RPMI8226 (cell line): ENCODE results near the gene CDK15.
"Not testable (repeated sequence)": the region's sequence is repeated elsewhere in the genome, so short reads cannot be mapped to it uniquely, and the experiment has no call there.

Source experiments
- DNase-seq: peaks from one replicate; pipeline ENCODE4 v3.0.0-alpha.2; 2015

The CDK15 gene

DNA sequence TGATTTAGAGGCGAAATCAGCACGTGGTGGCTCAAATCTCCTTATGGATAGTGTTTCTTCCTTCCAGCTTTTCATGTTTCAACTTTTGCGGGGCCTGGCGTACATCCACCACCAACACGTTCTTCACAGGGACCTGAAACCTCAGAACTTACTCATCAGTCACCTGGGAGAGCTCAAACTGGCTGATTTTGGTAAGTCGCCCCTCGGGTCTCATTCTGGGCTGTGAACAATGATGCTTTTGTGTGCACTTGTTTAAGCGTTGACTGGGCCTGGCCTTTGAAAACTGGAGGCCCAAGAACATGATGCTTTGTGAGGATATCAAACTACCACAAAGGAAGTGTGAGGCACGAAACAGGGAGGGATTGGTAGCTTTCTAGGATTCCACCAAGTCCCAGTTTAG, 27.4 kb downstream of the CDK15 start:
- DNase-seq = no peak

DNA sequence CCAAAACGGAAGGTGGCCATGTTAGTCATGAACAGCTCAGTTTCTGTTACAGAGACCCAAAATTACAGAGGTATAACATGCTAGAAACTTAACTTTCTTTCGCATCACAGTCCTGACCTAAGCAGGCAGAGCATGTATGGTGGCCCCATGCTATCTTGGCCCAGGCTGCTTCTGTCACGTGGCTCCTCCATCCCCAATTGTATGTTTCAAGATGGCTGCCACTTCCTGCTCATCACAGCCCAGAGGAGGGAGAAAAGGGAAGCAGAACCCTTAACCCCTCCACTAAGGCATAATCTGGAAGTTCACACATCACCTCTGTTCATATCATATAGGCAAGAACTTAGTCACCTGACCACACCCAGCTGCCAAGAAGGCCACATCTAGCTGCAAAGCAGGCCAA, 28.7 kb downstream of the CDK15 start:
- DNase-seq = no peak

DNA sequence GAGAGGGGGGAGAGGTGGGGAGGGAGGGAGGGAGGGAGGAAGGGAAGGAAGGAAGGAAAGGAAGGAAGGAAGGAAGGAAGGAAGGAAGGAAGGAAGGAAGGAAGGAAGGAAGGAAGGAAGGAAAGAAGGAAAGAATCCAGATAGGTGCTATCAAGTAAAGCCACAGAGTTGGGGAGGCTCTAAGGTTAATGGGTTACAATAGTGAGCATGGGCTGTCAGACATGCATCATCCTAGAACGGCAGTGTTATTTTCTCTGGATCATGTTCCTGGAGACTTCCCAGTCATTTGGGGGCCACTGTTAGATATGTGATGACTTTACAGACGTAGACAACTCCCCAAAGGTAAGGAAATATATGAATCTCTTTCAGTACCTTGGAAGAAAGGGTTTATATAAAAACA, 31.1 kb downstream of the CDK15 start:
- no peak for DNase-seq

DNA sequence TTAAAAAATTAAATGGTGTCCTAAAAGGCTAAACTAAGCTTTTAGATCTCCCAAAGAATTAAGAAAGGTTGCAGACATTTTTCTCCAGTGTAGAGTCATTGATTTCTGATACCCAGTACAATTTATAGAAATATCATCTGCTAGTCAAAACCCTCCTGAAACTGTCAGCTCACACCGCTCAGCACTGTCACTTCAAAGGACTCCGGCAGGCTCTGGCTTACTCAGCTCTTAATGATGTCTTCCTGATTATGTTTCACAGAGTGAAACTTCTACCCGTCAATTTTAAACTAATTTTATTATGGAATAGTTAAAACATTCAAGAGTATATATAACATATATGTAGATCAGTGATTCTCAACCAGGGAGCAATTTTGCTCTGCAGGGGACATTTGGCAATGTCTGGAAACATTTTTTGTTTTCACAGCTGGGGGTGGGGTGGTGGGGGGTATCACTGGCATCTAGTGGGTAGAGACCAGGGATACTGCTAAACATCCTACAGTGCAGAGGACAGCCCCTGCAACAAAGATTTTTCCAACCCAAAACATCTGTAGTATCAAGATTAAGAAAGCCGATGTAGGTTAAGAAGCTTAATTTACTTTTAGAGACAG, 31.6 kb downstream of the CDK15 start:
- DNase-seq = no peak

DNA sequence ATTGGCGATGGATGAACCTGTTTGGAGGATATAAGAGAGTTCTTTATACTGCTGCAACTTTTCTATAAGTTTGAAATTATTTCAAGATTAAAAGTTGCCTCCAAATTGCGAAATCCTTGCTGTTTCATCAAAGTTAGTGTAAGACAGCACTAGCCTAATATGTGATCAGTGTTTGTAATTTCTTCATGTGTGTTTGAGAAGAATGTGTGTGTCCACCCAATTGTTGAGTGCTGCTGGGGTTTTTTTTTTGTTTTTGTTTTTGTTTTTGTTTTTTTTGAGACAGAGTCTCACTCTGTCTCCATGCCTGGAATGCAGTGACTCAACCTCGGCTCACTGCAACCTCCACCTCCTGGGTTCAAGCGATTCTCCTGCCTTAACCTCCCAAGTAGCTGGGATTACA, 33.4 kb downstream of the CDK15 start:
- DNase-seq = no peak

DNA sequence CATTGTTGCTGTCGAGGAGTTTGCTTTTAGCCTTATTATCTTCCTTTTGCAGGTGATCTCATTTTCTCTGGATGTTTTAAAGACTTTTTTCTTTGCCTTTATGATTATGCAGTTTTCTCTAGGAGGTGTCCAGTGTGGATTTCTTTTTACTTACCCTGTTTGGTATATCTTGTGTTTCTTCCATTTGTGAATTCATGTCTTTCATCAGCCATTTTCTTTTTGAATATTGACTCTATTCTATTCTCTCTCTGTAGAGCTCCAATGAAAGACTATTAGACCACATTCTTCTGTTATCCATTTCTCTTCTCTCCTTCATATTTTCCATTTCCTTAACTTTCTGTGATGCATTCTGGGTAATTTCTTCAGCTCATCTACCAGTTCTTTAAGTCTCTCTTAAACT, 34.4 kb downstream of the CDK15 start:
- no peak for DNase-seq

DNA sequence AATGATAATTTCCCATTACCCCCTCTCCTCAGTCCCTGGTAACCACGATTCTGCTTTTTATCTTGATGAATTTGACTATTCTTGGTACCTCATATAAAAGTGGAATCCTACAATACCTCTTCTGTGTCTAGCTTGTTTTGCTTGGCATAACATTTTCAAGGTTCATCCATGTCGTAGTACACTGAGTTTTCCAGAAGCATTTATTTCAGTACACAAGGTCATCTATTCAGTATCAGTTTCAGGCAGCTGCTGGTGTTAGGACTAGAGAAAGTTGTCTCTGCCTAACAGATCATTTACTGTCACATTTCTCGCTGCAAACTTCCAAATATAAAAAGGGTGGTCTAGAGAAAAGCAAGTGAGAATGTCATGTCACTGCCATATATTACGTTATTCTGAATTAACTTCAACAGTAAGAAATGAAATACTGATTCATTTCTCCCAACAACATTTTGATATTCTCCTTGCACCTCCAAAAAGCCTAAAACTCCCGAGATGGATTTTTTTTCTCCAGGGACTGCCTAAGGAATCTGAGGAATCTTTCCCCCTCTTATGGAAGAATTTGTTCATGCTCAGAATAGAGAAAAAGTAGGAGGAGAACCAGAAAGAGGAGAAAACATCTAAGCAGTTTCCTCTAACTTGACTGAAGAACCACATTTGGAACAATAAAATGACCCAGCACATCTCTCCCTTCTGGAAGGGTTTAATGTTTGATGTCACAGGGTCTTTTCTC, 36.0 kb downstream of the CDK15 start:
- DNase-seq = no peak

DNA sequence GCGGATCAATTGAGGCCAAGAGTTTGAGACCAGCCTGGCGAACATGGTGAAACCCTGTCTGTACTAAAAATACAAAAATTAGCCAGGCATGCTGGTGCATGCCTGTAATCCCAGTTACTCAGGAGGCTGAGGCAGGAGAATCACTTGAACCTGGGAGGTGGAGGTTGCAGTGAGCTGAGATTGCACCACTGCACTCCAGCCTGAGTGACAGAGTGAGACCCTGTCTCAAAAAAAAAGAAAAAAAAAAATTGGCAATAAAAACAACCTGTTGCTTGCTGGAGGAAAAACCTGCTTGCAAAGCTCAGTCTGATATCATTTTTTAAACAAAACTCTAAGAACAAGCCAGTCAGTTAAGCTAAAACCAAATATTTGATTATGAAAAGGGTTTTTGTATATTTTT, 38.6 kb downstream of the CDK15 start:
- DNase-seq = not testable (repeated sequence)

DNA sequence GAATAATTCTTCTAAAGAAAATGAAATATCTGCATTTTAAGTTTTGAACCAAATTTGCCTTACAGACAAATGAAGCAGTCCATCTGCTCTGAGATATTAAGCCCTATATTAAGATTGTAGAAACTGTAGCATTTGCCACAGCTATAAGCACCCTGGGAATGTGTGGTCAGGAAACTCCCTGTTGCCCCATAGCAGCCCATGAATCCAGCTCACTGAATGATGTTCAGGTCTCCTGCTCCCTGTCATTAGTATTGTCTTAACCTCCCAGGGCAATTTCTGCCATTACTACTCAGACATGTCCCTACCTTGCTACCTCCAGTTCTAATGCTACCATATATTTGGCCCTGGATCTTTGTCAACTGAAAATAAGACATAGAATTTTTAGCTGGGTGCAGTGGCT, 41.1 kb downstream of the CDK15 start:
- no peak for DNase-seq

DNA sequence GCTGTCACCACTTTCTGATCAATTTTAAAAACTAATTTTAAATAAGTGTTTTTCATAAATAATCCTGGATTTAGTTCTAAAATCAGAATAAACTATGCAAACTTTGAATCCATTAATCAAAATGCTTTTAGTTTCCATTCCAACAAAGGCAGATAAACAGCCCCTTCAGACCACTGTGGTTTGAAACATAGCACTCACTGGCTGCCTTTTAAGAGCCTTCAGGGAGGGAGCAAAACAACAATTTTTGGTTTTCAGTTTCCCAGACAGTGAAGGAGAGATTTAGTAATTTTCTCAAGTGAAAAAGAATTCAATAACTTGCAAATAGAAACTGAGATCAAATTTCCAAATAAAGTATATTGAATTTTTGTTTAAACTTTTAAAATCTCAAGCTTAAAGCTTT, 46.1 kb downstream of the CDK15 start:
- no peak for DNase-seq

DNA sequence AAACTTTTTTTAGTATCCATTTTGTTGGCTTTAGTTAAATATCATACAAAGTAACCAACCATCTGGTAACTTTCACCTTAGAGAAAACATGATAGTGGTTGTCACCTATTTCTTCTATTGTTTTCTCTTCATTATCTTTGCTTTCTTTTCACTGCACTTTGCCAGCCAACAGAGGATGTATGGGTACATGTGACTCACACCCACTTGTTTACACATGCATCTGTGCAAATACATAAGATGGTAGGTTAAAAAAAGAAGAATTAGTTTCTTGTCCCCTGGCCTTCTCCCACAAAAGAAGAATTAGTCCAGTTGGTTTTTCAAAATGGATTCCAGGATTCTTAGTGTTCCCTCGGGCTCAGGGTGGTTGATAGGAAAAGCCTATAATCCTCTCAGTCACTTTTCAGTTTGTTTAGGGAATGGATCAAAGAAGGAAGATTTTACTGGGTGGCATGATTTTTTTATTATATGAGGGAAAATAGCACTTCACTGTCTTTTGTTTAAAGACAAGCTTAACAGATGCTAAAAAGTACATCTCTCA, 46.6 kb downstream of the CDK15 start:
- no peak for DNase-seq

DNA sequence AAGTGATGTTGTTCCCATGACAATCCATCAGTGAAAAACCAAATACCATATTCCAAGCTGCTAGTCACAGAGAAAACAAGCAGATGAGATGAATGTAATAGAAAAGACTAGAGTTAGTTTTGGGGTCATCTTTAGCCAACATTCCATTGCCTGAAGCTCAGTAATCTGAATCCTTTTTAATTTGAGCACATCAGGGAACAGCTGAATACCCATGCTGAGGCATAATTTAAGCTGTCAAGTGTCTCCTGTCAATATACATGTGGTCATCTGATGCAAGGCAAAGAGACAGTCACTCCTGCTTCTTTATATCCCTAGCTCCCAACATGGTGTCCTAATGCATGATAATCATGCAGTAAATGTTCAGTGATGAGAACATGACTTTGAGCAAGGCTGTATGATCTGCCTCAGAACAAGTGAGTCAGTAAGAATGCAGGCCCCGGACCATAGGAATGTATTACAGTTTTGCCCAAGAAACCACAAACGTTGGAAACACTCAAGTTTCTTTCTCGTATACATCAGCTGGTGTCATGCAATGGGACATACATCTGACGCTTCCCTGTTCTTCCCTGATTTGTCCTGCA, 48.0 kb downstream of the CDK15 start:
- no peak for DNase-seq

DNA sequence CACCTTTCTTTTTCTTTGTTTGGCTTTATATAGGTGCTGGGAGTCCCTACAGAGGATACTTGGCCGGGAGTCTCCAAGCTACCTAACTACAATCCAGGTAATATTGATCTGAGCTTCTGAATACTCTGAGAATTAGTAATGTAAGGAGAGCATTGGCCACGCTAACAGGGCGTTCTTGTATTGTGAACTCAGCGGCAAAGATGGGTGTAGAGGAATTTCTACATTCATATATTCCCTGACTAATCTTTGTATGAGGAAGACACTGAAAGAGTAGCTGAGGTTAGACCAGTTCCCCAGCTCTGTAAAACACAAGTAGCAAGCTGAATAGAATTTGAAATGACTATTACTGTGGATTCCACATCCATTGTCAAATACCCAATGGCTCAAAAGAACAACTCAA, 48.5 kb downstream of the CDK15 start:
- no peak for DNase-seq

DNA sequence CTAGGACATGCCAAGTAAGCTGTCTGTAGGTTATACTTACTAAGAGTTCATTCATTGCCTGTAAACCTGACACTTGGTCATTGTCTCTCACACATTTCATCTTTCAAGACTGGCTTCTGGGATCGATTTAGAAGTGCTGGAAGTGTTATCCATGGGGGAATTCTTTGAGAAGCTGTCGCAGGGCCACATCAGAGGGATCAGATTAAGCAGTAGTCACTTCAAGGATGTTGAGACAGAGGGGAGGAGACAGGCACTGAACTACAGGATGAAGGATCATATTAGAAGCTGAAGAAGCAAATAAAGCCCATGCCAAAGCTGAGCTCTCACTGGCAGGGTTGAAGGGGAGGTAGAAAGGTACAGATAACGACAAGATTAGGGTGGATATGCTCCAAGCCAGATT, 49.0 kb downstream of the CDK15 start:
- no peak for DNase-seq

DNA sequence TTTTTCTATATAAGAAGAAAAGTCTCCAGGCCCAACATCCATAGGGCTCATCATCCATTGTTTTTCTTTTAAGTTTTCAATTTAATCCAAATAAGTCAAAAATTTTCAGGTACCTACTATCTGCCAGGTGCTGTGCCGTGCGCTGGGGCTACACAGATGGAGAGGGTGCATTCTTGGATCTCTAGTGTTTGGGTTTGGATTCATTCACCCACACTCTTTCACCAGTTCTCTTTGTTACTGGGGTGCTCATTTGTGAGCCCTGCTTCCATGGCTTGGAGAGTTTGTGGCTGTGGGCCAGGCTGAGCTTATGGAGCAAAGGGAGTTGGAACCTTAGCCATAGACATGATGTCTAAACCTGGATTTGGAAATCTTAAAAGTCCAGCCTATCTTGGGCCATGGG, 51.0 kb downstream of the CDK15 start:
- no peak for DNase-seq

DNA sequence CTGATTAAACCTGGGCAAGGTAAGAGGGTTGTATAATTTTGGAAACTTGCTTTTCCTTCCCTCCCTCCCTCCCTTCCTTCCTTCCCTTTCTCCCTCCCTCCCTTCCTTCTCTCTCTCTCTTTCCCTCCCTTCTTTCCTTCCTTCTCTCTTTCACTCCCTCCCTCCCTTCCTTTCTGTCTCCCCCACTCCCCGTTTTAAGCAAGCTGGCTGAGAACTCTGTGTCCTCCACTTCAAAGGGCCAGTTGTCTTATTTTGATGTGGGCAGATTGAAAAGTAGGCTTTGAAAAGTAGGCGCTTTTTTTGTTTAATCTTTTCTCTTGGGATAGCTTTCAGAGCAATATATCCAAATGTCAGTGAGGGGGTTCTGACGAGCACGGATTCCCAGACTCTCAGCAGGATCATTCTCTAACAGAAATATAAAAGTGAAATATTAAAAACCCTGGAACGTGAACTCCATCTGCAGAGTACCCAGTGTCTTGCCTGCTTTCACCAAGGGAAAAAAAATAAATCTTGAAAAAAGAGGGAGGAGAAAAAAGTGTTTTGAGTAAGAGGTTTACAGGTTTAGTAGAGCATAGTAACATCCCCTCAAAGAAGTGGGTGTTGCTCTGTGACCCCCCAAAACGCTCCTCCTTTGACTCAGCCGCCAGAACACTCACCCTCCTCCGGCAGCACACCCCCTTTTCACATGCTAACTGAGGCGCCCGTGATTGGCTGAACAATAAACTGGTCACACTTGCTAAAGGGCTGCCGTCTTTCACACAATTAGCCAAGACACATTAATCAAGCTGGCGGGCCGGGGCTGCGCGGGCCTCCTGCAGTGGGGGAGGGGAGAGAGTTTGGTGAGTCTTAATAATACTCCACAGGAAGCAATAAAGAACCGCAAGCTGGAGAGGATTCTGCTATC, 52.2 kb downstream of the CDK15 start:
- no peak for DNase-seq

DNA sequence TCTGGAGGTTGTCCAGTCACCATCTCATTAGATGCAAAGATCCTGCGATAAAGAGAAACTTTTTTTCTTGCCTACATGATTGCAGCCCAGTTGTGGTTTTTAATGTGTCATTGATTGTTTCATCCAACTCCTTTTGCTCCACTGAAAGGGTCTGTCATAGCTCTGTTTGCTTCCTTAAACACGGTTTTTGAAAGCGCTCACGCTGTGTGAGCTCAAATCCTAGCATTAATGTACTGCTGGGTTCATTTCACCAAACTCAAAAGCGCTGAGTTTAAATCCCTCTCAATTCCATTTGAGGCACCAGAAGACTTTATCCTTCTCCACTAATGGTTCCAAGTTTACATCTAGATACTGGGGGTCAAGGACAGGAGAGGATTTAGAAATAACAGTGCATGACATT, 53.6 kb downstream of the CDK15 start:
- no peak for DNase-seq

DNA sequence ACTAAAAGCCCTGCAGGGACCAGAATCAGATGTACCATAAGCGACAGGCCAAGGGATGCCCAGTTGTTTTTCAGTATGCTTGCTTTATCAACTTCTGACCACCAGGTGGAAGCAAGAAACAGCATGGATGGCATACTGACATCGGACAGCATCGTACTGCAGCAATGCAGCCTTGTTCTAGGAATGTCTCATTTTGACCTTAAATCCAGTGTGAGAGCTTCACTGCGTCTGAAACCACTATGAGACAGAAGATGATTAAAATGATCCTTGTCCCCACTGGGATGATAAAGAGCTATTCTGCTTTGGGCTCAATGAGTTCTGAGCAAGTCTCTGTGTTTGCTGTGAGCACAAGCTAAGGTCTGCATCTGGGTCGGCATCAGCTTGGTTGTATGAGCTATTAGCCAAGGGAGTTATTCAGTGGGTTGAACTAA, 54.3 kb downstream of the CDK15 start:
- DNase-seq = peak; percentile 64

DNA sequence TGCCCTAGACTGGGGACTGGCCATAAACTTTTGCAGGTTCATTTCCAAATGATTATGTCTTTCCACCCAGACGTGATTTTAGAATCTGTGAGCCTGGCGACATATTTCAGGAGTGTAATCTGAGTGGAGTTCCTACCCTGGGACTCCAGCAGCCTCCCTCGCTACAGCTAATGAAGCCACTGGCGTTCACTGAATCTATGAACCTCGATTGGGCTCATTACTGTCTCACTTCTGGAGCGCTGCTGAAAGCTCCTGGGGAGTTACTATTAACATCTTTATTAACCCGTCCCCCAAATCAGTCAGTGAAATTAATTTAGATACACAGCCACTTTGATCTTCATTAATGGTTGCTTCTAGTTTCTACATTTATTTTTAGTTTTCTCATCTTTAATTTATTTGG, 56.5 kb downstream of the CDK15 start:
- DNase-seq = no peak

DNA sequence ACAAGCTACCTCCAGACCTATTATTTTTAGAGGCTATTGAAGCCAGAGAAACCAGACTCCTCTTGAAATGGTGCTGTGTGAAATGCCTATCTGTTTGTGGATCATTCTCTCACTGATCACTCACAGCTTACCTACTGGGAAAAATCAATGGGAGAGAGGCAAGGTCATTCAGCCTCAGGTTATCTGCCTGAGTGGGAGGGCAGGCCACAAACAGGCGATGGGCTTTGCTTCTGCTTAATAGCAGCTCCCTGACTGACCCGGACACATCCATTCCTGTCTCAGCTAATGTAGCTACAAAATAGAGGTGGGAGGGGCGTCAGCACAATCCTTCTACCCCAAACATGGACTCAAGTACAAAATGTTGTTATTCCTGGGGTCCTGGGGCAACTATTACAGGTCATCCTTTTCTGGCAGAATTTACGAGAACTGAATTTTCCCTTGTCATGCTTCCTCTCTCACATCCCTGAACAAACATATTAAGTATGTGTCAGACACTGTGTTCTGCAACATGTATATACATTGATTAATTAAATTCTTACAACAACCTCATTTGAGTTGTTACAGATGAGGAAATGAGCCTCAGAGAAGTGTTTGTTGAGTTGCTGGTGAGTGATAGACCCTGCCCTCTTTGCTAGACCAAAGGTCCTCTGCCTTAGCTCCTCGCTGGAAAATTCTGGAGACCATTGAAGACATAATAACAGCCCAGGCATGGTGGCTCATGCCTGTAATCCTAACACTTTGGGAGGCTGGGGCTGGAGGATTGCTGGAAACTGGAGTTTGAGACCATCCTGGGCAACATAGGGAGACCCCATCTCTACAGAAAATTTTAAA, 60.5 kb downstream of the CDK15 start:
- DNase-seq = no peak

DNA sequence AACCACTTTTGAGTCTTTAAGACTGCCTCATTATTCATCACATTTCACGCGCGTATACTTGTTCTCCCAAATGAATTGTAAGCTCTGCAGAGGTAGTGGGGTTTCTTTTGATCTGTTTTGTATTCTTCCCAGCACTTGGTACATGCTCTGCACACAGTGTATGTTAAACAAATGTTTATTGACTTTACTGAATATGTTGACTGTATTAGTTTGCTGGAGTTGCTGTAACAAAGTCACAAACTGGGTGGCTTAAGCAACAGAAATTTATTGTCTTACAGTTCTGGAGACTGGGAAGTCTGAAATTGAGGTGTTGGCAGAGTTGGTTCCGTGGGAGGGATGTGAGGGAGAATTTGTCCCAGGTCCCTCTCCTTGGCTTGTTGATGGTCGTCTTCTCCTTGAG, 65.1 kb downstream of the CDK15 start:
- no peak for DNase-seq

DNA sequence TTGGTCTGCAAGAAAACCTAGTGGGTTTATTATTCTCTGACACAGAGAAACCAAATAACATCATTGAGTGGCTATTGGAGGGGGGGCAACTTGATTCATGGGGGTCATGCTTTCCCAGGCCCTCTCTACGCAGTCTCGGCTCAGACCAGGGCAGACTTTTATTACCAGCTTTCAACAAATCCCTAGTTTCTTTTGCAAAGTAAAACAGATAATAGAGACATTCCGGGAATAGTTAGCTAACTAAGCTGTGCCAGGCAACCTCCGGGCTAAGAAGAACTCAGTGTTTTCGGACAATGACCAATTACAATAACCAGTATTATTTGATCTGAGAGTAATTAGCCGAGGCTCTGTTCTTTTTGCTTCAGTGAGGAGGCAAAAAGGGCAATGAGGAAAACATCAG, 66.3 kb downstream of the CDK15 start:
- DNase-seq = no peak
